Measurements from ENCODE around the gene SULT1B1. TPM values are rescaled to one million over a fixed set of nuclear protein-coding genes. Genes with fewer than 3 reads are reported as not detected.

Gene SULT1B1
- total RNA-seq, 1 donor from 2014 or later = not detected

GRCh38 chr4:69710580-69710979, 49.8 kb downstream of the SULT1B1 start:
- H3K36me3 ChIP-seq (ENCODE audit: control insufficient read depth, insufficient read depth, low read length) = no peaks in the 10 kb centered on the region
- no peak for TF ChIP-seq CTCF (IDR thresholded peaks at IDR 0.05; ENCODE audit: insufficient read depth, low read length, poor library complexity, severe bottlenecking)
- DNase-seq (ENCODE audit: low read depth) = no peak
- no peaks in the 10 kb centered on the region for H3K27me3 ChIP-seq (ENCODE audit: control insufficient read depth, insufficient read depth, low read length)
- no peak overlapping the region for H3K4me3 ChIP-seq (ENCODE audit: low read depth, low read length)

GRCh38 chr4:69708211-69708610, 52.2 kb downstream of the SULT1B1 start:
- Histone ChIP-seq H3K4me3 (ENCODE audit: low read depth, low read length) (no peak overlapping the region), H3K36me3 (ENCODE audit: control insufficient read depth, insufficient read depth, low read length) (no peaks in the 10 kb centered on the region), H3K27me3 (ENCODE audit: control insufficient read depth, insufficient read depth, low read length) (no peaks in the 10 kb centered on the region)
- no peak for DNase-seq (ENCODE audit: low read depth)
- TF ChIP-seq CTCF (IDR thresholded peaks at IDR 0.05; ENCODE audit: insufficient read depth, low read length, poor library complexity, severe bottlenecking) = no peak

GRCh38 chr4:69707807-69708206, 52.6 kb downstream of the SULT1B1 start:
- Histone ChIP-seq H3K27me3 (ENCODE audit: control insufficient read depth, insufficient read depth, low read length) (no peaks in the 10 kb centered on the region), H3K36me3 (ENCODE audit: control insufficient read depth, insufficient read depth, low read length) (no peaks in the 10 kb centered on the region), H3K4me3 (ENCODE audit: low read depth, low read length) (no peak overlapping the region)
- TF ChIP-seq CTCF (IDR thresholded peaks at IDR 0.05; ENCODE audit: insufficient read depth, low read length, poor library complexity, severe bottlenecking) = no peak
- DNase-seq (ENCODE audit: low read depth) = no peak

- Histone ChIP-seq H3K27me3 (ENCODE audit: control insufficient read depth, insufficient read depth, low read length) (no peaks in the 10 kb centered on the region), H3K36me3 (ENCODE audit: control insufficient read depth, insufficient read depth, low read length) (no peaks in the 10 kb centered on the region), H3K4me3 (ENCODE audit: low read depth, low read length) (no peak overlapping the region)
- DNase-seq (ENCODE audit: low read depth) = no peak
- TF ChIP-seq CTCF (IDR thresholded peaks at IDR 0.05; ENCODE audit: insufficient read depth, low read length, poor library complexity, severe bottlenecking) = no peak
Measured at GRCh38 chr4:69702201-69702600, 58.2 kb downstream of the SULT1B1 start.

GRCh38 chr4:69701696-69702095, 58.7 kb downstream of the SULT1B1 start:
- no peaks in the 10 kb centered on the region for H3K36me3 ChIP-seq (ENCODE audit: control insufficient read depth, insufficient read depth, low read length)
- DNase-seq (ENCODE audit: low read depth) = no peak
- H3K27me3 ChIP-seq (ENCODE audit: control insufficient read depth, insufficient read depth, low read length) = no peaks in the 10 kb centered on the region
- no peak for TF ChIP-seq CTCF (IDR thresholded peaks at IDR 0.05; ENCODE audit: insufficient read depth, low read length, poor library complexity, severe bottlenecking)
- H3K4me3 ChIP-seq (ENCODE audit: low read depth, low read length) = no peak overlapping the region

- Histone ChIP-seq H3K36me3 (ENCODE audit: control insufficient read depth, insufficient read depth, low read length) (no peaks in the 10 kb centered on the region), H3K27me3 (ENCODE audit: control insufficient read depth, insufficient read depth, low read length) (no peaks in the 10 kb centered on the region), H3K4me3 (ENCODE audit: low read depth, low read length) (no peak overlapping the region)
- no peak for DNase-seq (ENCODE audit: low read depth)
- TF ChIP-seq CTCF (IDR thresholded peaks at IDR 0.05; ENCODE audit: insufficient read depth, low read length, poor library complexity, severe bottlenecking) = no peak
Measured at GRCh38 chr4:69697536-69698242, 62.7 kb downstream of the SULT1B1 start.
